D721Med (cell line): ENCODE measurements around the gene BRME1.
A peak's percentile ranks its signal among the peaks of the same experiment; 100 is the strongest.

ENCODE experiments used
- DNase-seq: peaks from one replicate; pipeline ENCODE4 v3.0.0; 2011; ENCODE audit warnings: low spot score; ENCODE audit not compliant: insufficient read length
- FAIRE-seq: peaks from 2 replicates; lab custom pipeline; 2011; peaks lifted over from hg19 to GRCh38; lab: Jason Lieb, UNC
- TF ChIP-seq, protein P1 (sequence below): IDR thresholded peaks from 2 replicates; pipeline ENCODE4 v1.5.1; 2012; ENCODE audit warnings: mild to moderate bottlenecking, control low read depth; ENCODE audit not compliant: insufficient read depth; ENCODE audit errors: missing control alignments

Gene BRME1

DNA sequence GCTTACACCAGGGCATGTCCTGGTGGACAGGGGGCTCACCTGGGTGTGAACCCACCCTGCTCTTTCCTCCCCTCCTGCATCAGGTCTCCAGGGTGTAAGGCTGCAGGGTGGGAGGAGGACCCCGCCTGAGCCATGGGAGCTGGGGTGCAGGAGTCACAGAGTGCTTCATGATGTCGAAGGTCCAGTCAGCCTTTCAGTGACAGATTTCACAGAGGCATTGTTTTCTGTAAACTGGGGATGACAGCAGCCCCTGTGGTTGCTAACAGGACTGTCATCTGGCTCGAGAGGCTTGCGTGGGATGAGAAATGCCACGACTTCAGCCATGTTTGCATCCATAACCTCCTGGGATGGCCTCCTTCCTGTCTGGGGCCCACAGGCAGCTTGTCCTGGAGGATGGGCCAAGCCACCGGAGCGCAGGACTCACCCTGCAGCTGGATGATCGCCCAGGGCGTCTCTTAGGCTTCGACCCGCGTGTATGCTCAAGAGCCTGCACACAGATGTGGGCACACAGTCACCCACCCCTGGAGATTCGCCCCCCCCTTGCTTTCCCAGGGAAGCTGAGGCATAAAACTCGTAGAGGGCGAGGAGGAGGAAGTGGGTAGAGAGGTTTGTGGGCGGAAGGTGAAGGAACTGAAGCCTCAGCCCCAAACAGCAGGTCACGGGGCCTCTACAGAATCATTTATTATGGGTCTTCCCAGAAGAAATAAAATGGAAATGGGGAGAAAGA, 24.1 kb downstream of the BRME1 start:
- FAIRE-seq: no peak
- TF ChIP-seq, protein P1, sequence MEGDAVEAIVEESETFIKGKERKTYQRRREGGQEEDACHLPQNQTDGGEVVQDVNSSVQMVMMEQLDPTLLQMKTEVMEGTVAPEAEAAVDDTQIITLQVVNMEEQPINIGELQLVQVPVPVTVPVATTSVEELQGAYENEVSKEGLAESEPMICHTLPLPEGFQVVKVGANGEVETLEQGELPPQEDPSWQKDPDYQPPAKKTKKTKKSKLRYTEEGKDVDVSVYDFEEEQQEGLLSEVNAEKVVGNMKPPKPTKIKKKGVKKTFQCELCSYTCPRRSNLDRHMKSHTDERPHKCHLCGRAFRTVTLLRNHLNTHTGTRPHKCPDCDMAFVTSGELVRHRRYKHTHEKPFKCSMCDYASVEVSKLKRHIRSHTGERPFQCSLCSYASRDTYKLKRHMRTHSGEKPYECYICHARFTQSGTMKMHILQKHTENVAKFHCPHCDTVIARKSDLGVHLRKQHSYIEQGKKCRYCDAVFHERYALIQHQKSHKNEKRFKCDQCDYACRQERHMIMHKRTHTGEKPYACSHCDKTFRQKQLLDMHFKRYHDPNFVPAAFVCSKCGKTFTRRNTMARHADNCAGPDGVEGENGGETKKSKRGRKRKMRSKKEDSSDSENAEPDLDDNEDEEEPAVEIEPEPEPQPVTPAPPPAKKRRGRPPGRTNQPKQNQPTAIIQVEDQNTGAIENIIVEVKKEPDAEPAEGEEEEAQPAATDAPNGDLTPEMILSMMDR: no peak
- DNase-seq: no peak

DNA sequence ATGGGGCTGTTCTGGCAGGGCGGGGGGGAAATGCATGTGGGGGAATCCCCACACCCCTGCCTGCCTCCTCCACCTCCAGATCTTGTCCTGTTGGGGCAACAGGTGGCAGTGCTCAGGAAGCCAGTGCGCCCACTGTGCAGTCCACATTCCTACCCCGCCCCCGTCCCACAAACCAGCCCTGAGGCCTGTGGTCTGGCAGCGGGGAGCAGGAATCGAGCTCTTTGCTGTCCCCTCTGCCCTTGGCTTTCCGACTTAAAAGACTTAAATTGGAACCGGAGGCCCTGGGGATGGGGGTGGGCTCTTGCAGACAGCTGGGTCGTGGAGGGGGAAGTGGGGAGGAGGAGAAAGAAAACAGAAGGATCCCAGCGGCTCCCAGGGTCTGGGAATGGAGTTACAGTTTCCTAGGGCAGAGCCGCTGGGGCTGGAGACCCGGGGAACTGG, 24.6 kb downstream of the BRME1 start:
- no peak for DNase-seq
- TF ChIP-seq, protein P1: no peak
- FAIRE-seq: no peak

DNA sequence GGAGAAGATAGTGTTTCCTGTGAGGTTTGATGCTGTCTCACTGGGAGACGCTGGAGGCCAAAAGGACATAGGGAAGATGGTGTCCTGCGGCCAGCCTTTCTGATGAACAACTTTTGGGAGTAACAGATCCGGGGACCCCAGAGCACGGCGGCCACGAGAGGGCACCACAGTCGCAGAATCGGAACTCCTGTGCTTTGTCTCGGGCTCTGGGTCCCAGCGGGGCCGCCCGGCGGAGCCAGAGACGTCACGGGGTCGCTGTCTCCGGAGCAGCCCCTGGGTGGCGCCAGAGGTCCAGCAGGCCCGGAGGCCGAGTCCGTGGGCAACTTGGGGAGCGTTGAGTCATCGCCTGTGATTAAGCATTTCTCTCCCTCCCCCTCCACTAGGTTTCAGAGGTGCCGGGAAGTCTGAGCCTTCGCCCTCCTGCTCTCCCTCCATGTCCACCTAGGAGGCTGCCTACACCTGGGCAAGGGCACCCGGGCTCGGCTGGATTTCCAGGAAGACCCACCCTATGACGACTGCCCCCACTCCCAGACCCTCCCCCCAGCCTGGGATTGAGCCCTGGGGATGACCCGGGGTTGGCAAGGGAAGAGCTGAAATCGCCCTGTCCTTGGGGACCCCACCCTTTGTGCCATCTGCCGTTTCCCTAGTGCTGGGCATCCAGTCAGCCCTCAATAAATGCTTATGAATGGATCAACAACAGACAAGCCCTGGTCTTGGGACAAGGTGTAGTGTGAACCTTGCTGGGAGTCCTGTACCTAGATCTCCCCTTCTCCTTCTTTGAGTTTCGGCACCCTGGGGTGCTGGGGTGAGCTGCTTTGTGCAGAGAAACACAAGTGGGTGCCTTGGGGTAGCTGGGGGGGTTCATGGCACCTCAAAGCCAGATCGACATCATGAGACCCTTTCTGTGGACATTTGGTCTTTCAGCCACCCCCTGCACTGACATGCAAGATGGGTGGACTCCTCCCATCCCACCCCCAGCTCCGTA, 25.6 kb downstream of the BRME1 start:
- no peak for FAIRE-seq
- peak; percentile 97 for DNase-seq

DNA sequence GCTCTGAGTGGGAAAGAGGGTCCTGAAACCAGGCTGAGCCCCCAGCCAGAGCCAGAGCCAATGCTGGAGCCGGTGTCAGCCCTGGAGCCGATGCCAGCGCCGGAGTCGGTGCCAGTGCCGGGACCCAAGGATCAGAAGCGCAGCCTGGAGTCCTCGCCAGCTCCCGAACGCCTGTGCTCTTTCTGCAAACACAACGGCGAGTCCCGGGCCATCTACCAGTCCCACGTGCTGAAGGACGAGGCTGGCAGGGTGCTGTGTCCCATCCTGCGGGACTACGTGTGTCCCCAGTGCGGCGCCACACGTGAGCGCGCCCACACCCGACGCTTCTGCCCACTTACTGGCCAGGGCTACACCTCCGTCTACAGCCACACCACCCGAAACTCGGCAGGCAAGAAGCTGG, 28.6 kb downstream of the BRME1 start:
- TF ChIP-seq, protein P1: no peak
- DNase-seq: no peak
- FAIRE-seq: no peak

More for the DNA sequence above, 25.6 kb downstream of the BRME1 start:
- TF ChIP-seq, protein P1: peak; percentile 84

DNA sequence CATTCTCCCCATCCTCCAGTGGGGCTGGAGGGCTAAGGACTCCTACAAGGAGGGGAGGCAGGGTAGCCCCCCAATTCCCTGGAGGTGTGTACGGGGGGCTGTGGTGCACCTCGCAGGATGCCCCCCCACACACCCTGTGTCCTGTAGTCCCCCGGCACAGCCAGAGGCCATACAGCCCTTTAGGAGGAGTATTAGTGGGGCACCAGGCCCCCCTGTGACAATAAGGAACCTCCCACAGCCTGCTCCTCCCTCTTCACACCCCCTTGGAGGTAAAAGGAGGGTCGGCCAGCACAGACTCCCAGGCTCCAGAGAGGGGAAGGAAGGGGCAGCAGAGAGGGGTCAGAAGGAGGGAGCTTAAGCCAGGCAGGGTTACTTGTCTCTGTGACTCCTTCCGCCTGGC, 29.1 kb downstream of the BRME1 start, which contains the start of gene NANOS3:
Gene NANOS3 (plus strand): TSS at position 301 of the 400 bp plus-strand sequence. CDS start 115 bp downstream, outside the sequence.
- FAIRE-seq (no peak), DNase-seq (no peak)
- TF ChIP-seq, protein P1: no peak

DNA sequence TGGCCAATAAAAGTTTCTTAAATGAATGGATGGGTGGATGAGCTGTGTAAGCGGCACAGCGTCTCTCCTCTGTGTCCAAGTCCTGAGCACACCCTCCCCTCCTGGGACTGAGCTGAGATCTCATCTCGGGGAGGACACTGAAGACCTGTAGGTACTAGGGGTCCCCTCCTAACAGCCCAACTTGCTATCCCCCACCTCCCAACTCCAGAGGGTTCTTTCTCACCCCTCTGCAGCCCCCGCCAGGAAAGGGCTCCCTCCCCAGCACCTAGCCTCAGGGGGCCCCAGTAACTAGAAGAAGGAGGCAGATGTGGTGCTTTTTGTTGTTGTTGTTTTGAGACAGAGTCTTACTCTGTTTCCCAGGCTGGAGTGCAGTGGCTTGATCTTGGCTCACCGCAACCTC, 30.1 kb downstream of the BRME1 start:
- TF ChIP-seq, protein P1: no peak
- FAIRE-seq (no peak), DNase-seq (no peak)
